ENCODE measurements around the gene MECP2. TPM values are rescaled to one million over a fixed set of nuclear protein-coding genes. Genes with fewer than 3 reads are reported as not detected.

MECP2 gene
- total RNA-seq, 2 experiments from 2014 or later = 63.7 to 65.1 TPM

DNA sequence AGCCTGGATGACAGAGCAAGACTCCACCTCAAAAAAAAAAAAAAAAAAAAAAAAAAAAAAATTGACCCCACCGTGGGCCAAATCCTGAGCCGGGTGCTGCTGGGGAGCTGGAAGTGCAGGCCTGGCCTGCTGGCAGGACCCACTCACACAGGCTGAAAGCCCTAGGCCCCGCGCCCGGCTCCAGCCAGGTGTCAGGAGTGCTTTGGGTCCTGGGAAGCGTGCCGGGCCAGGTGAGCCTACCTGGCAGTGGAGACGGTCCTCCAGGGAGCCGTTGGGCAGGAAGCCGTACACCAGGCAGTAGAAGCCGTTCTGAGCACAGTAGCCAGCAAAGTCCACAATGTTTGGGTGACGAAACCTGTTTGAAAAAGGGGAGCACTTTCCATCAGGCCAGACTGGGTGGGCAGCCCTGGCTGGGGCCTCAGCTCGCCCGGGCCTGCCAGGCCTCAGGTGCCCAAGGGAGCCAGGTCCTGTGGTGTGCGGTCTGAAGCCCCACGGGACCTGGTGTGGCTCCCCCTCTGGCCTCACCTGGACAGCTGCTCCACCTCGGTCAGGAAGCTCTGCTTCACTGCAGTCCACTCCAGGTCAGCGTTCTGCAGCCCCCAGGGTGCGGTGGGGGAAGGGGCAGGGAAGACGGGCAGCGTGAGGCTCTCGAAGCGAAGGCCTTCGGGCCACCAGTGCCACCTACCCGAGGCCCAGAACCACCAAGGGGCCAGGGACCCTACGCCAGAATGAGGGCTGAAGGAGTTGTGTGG lies 79.6 kb downstream of the MECP2 start:
- ChIA-PET POLR2A (interaction anchor here (1.0 to 1.2 kb wide), 2 partner anchors 33 to 92 kb away, joined by 3 to 4 read pairs; no protein-coding TSS in a partner anchor), CTCF (no interaction called here)
- Mint-ChIP-seq H3K4me3 (peak overlapping the region; percentile 86), H3K4me1 (ENCODE audit: low read depth) (peaks cover 22% of the 10 kb centered on the region), H3K27ac (peak overlapping the region; percentile 91), H3K9me3 (no peaks in the 10 kb centered on the region), H3K36me3 (ENCODE audit: low read depth) (peaks cover 32% of the 10 kb centered on the region), H3K27me3 (no peaks in the 10 kb centered on the region)
- ATAC-seq (no peak), DNase-seq (no peak)
- intact Hi-C loops (cut with micrococcal nuclease) = no loop called here
- TF ChIP-seq, protein P1, sequence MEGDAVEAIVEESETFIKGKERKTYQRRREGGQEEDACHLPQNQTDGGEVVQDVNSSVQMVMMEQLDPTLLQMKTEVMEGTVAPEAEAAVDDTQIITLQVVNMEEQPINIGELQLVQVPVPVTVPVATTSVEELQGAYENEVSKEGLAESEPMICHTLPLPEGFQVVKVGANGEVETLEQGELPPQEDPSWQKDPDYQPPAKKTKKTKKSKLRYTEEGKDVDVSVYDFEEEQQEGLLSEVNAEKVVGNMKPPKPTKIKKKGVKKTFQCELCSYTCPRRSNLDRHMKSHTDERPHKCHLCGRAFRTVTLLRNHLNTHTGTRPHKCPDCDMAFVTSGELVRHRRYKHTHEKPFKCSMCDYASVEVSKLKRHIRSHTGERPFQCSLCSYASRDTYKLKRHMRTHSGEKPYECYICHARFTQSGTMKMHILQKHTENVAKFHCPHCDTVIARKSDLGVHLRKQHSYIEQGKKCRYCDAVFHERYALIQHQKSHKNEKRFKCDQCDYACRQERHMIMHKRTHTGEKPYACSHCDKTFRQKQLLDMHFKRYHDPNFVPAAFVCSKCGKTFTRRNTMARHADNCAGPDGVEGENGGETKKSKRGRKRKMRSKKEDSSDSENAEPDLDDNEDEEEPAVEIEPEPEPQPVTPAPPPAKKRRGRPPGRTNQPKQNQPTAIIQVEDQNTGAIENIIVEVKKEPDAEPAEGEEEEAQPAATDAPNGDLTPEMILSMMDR (IDR thresholded peaks at IDR 0.05) = no peak

DNA sequence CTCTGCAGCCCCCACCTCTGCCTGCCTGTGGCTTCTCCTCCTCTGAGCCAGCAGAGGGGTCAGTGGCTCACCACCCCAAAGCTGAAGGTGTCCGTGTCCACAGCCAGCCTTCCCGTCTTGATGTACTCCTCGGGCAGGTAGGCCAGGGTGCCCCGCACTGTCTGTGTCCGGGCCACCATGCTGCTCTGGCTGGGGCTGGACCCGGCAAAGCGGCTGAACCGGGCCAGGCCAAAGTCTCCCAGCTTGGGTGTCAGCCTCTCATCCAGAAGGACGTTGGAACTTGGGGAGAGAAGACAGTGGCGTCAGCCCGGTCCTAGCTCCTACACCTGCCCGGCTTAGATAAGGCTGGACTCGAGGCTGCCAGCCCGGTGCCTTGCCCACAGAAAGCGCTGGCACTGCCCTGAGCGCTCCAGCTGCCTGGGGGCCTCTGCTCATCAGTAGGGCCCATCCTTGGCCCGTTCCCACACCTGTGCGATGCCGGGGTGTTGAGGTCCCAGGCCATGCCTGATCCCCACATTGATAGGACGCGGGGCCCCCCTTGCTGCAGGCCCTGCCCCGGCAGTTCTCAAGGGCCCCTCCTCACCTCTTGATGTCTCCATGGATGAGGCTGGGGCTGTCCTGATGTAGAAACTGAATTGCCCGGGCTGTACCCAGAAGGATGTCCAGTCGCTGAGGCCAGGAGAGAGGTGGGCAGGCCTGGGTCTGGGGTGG lies 81.0 kb downstream of the MECP2 start:
- intact Hi-C loops (cut with micrococcal nuclease) = no loop called here
- TF ChIP-seq, protein P1 (IDR thresholded peaks at IDR 0.05) = no peak
- POLR2A ChIA-PET = interaction anchor here (1.0 to 1.2 kb wide), 2 partner anchors 31 to 44 kb away, joined by 3 to 4 read pairs; partner anchors contain the start of gene TMEM187
- Mint-ChIP-seq H3K4me3 (no peak overlapping the region), H3K9me3 (no peaks in the 10 kb centered on the region), H3K36me3 (ENCODE audit: low read depth) (peaks cover 38% of the 10 kb centered on the region), H3K27ac (no peak overlapping the region), H3K27me3 (no peaks in the 10 kb centered on the region), H3K4me1 (ENCODE audit: low read depth) (peaks cover 22% of the 10 kb centered on the region)
- no peak for DNase-seq
- ATAC-seq = no peak
- CTCF ChIA-PET = interaction anchor here (0.9 kb wide), 1 partner anchor 15 kb away, joined by 3 read pairs; no protein-coding TSS in a partner anchor

DNA sequence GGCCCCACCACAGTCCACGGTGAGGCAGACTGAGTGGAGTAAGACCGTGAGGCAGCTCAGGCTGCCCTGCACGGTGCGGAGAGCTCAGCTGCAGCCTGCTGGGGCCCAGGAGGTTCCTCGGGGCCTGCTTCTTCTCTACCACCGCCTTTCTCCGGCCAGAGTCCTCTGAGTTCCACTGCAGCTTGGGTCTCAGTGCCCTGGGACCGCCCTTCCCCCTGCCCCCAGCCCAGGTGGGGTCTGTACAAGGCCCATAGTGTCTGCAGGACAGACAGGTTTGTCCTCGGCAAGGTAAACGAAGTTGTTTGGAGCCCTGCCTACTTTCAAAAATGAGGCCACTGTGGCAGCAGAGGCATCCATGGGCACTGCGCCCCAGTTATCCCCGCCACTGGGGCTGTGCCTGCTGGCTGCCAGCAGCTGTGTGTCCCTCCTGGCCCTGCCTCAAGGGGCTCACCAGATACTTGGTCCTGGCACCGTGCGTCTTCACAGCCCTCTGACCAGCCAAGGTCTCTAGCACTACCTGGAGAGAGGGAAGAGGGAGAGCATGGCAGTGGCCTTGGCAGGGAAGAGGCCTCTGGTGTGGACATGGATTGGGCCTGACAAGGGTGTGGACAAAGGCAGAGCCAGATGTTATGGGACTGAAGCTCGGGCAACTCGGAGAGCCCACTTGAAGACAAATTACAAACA lies 81.8 kb downstream of the MECP2 start:
- Mint-ChIP-seq H3K36me3 (ENCODE audit: low read depth) (peaks cover 41% of the 10 kb centered on the region), H3K27ac (peak overlapping the region; percentile 61), H3K27me3 (no peaks in the 10 kb centered on the region), H3K9me3 (no peaks in the 10 kb centered on the region), H3K4me3 (no peak overlapping the region), H3K4me1 (ENCODE audit: low read depth) (peaks cover 17% of the 10 kb centered on the region)
- CTCF ChIA-PET = interaction anchor here (0.9 to 1.1 kb wide), 2 partner anchors 14 to 36 kb away, joined by 3 read pairs; no protein-coding TSS in a partner anchor
- DNase-seq = no peak
- TF ChIP-seq, protein P1 (IDR thresholded peaks at IDR 0.05) = no peak
- POLR2A ChIA-PET = interaction anchor here (1.0 to 1.8 kb wide), 2 partner anchors 19 to 43 kb away, joined by 3 to 4 read pairs; partner anchors contain the start of gene TMEM187
- ATAC-seq = no peak
- intact Hi-C loops (cut with micrococcal nuclease) = no loop called here

DNA sequence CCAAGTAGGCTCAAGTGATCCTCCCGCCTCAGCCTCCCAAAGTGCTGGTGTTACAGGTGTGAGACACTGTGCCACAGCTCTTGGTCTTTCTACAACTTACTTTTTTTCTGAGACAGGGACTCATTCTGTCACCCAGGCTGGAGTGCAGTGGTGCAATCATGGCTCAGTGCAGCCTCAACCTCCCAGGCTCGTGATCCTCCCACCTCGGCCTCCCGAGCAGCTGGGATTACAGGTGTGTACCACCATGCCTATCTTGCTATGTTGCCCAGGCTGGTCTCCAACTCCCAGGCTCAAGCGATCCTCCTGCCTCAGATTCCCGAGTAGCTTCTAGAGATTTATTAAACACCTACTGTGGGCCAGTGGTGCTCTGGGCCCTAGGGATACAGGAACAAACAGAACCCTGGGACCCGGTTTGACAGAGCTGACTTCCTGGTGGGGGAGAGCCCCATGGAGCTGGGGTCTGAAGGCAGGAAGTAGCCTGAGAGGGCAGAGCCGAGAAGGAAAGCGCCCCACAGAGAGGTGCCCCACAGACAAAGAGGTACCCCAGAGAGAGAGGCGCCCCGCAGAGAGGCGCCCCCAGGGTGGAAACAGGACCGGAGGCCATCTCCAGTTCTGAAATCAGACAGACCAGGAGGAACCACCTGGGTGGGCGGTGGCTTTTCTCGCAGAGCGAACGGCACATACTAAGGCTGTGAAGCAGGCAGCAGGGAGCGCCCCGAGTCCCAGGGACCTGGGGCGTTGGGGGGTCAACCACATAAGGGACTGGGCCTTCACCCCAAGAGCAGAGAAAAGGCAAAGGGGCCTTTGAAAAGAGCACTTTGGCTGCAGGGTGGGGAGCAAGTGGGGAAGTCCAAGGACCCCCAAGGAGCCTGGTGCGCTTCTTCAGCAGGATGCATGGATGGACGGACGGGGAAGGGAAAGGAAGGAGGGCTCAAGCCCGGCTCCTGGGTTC lies 82.8 kb downstream of the MECP2 start:
- TF ChIP-seq, protein P1 (IDR thresholded peaks at IDR 0.05) = no peak
- peaks cover 42% of the 10 kb centered on the region for H3K36me3 Mint-ChIP-seq (ENCODE audit: low read depth)
- ChIA-PET CTCF (interaction anchor here (0.8 to 2.0 kb wide), 13 partner anchors 10 to 364 kb away, joined by 3 to 13 read pairs (median 4); partner anchors contain the start of gene EMD), POLR2A (interaction anchor here (0.8 to 2.9 kb wide), 4 partner anchors 10 to 35 kb away, joined by 3 to 11 read pairs (median 6); no protein-coding TSS in a partner anchor)
- DNase-seq (peak; percentile 5), ATAC-seq (no peak)
- no peaks in the 10 kb centered on the region for H3K9me3 Mint-ChIP-seq
- H3K4me3 Mint-ChIP-seq = peak overlapping the region; percentile 24
- no peaks in the 10 kb centered on the region for H3K27me3 Mint-ChIP-seq
- intact Hi-C loops (cut with micrococcal nuclease) = no loop called here
- H3K4me1 Mint-ChIP-seq (ENCODE audit: low read depth) = peaks cover 17% of the 10 kb centered on the region
- H3K27ac Mint-ChIP-seq = peak overlapping the region; percentile 73
